ENCODE data around the gene PDE4D.

The PDE4D gene

DNA sequence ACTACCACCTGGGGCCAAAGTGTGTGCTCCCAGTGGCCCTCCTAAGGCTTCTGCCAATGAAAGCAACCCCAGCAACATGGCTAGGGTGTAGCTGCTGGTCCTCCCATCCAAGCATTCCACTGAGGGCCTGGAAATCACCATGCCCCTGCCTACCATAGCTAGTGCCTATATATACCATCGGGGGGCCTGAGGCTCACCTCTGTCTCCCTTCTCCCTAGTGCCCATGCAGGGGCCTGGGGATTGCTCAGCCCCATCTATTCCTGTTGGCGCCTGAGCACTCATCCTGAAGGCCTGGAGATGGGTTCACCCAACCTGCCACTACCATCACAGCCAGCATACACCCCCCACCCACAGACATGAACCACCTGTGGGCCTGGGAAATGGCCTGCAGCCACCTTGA, 943.3 kb downstream of the PDE4D start:
- no peak overlapping the region for H3K4me3 Mint-ChIP-seq
- H3K4me1 Mint-ChIP-seq = no peaks in the 10 kb centered on the region
- peaks cover 4 to 16% of the 10 kb centered on the region in 2 donors for H3K27me3 Mint-ChIP-seq
- H3K27ac Mint-ChIP-seq = no peak overlapping the region
- DNase-seq = no peak
- peaks cover 4 to 5% of the 10 kb centered on the region in 2 donors for H3K9me3 Mint-ChIP-seq
- ATAC-seq (replicated peaks) = no peak
- no peaks in the 10 kb centered on the region for H3K36me3 Mint-ChIP-seq

DNA sequence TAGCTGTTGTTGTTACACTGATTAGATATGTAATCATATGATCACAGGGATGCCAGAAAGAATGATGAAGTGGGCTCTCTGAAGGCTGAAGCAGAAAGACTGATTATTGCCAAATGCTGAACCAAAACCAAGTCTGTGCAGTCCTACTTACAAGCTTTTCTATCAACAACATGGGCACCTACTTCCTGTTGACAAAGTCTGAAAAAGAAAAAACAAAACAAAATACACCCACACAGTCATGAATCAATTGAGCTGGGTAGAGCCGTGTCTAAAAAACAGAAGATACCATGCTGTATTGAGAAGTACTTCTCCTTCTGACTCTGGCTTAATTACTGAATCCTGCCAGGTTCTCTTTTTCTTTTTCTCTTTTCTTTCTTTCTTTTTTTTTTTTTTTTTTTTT, 947.3 kb downstream of the PDE4D start:
- Mint-ChIP-seq H3K27ac (no peak overlapping the region), H3K27me3 (peaks cover 0 to 10% of the 10 kb centered on the region in 2 donors), H3K4me1 (no peaks in the 10 kb centered on the region), H3K4me3 (no peak overlapping the region), H3K9me3 (peaks cover 0 to 2% of the 10 kb centered on the region in 2 donors), H3K36me3 (no peaks in the 10 kb centered on the region)
- DNase-seq (no peak), ATAC-seq (replicated peaks) (no peak)

DNA sequence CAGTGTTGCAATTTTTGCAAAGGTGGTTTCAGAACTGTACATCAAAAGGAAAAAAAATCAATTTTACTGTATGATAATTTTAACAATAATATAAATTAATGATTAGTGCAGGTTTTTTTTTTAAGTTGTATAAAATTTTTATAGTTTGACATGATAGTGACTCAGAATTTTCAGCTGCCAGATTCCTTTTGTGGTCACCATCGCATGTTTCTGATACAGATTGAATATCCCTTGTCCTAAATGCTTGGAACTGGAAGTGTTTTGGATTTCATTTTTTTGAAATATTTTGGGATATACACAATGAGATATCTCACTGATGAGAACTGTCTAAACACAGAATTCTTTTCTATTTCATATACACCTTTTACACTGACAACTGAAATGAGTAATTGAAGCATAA, 949.3 kb downstream of the PDE4D start:
- peaks cover 0 to 2% of the 10 kb centered on the region in 2 donors for H3K9me3 Mint-ChIP-seq
- no peak overlapping the region for H3K4me3 Mint-ChIP-seq
- ATAC-seq (replicated peaks) (no peak), DNase-seq (no peak)
- no peaks in the 10 kb centered on the region for H3K4me1 Mint-ChIP-seq
- no peaks in the 10 kb centered on the region for H3K36me3 Mint-ChIP-seq
- no peak overlapping the region for H3K27ac Mint-ChIP-seq
- H3K27me3 Mint-ChIP-seq = peaks cover 0 to 7% of the 10 kb centered on the region in 2 donors

DNA sequence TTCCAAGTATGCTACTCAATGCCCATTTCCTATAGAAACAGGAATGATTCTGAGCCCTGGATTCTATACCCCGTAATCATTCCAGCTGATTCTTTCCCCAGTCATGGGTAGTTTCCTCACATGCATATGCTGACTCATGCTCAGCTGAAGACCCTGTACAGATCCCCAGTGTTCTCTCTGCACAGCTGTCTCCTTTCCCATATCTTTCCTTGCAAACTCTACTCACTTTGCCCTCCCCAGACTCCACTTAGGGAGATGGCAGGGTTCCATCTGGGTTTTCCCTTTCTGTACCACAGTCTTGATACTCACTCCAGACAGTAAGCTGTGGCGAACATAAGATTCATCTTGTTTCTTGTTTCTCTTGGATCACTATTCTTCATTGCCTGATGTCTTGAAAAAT, 953.1 kb downstream of the PDE4D start:
- no peak overlapping the region for H3K27ac Mint-ChIP-seq
- no peak for DNase-seq
- H3K4me1 Mint-ChIP-seq = no peaks in the 10 kb centered on the region
- peaks cover 0 to 2% of the 10 kb centered on the region in 2 donors for H3K9me3 Mint-ChIP-seq
- ATAC-seq (replicated peaks) = no peak
- H3K27me3 Mint-ChIP-seq = peaks cover 0 to 7% of the 10 kb centered on the region in 2 donors
- no peak overlapping the region for H3K4me3 Mint-ChIP-seq
- H3K36me3 Mint-ChIP-seq = no peaks in the 10 kb centered on the region

DNA sequence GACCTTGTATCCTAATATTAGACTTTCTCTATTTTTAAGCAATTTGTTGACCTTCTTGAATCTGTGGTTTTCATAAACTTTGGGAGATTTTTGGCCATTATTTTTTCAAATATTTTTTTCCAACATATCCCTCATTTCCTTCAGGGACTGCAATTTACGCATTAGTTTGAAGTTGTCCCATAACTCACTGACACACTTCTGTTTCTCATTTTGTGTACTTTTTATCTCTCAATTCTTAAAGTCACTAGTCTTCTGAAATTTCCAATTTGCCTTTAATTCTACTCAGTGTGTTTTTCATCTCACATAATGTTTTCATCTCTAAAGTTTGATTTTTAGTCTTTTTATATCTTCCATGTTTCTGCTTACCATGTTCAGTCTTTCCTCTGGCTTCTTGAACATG, 953.9 kb downstream of the PDE4D start:
- Mint-ChIP-seq H3K9me3 (peaks cover 0 to 2% of the 10 kb centered on the region in 2 donors), H3K36me3 (no peaks in the 10 kb centered on the region), H3K27ac (no peak overlapping the region), H3K4me1 (no peaks in the 10 kb centered on the region), H3K4me3 (no peak overlapping the region), H3K27me3 (peaks cover 5 to 14% of the 10 kb centered on the region in 2 donors)
- ATAC-seq (replicated peaks) (no peak), DNase-seq (no peak)

DNA sequence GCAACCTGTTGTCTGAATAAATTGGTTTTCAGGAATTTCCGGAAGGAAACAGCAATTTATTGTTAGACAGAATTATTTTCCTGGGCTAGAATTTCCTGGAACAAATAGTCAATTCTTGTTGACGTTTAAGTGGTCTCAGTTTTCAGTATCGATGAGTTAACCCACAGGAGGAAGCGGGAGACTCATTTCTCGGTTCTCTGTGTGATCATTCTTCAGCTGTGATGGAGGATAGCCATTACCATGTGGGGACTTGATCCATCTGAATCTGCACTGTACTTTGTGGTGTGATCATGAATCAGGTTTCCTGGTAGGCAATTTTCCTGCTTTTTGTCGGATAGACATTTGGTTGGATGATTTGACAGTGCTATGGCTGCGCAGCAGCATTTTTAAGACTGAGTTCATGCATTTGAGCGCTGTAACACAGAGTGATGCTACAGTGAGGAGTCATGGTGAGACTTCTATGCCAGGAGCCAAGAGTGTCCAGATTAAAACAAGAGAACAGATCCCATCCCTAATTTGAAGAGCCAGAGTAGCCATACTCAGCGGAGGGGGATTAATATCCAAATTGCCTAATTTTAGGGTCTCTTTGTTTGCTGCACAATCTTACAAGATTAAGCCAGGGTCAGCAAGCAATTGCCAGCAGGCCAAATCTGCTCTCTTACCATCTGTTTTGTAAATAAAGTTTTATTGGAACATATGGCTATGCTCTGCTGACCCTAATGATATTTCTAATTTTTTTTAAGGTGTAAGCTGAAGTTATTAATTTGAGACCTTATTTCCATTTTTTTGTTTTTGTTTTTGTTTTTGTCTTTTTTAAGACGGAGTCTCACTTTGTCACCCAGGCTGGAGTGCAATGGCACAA, 954.7 kb downstream of the PDE4D start:
- ATAC-seq (replicated peaks) = no peak
- Mint-ChIP-seq H3K27me3 (peaks cover 5 to 18% of the 10 kb centered on the region in 2 donors), H3K4me3 (no peak overlapping the region), H3K9me3 (peaks cover 0 to 2% of the 10 kb centered on the region in 2 donors), H3K36me3 (no peaks in the 10 kb centered on the region), H3K4me1 (no peaks in the 10 kb centered on the region), H3K27ac (no peak overlapping the region)
- DNase-seq = no peak

DNA sequence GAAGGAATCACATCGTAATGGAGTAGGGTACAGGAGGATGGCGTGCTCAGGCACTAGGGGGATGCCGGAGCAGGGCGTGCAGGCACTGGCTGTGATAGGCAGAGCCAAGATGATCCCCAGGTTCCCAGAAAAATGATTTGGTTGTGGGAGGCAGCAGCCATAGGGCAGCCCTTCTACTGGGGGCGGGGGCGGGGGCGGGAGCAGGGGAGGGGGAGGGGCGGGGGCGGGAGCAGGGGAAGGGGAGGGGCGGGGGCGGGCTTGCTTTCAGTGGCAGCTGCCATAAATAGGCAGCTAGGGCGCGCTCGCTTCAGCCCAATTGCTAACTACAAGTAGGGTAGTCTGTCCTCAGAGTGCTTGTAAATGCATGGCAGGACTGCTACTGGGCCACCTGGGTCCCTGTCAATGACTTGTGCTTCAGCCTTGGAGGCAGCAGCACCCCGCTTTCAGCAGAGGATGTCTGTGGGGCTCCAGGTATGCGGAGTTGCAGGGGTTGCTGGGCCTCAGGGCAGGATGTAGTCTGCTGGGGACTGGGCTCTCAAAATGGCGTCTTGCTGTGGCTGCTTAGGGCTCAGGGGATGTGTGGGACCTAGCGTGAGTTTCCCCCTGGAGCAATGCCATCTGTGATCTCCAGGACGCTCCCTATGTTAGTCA, 956.4 kb downstream of the PDE4D start:
- DNase-seq (no peak), ATAC-seq (replicated peaks) (no peak)
- Mint-ChIP-seq H3K36me3 (no peaks in the 10 kb centered on the region), H3K27ac (no peak overlapping the region), H3K4me3 (no peak overlapping the region), H3K4me1 (no peaks in the 10 kb centered on the region), H3K9me3 (no peaks in the 10 kb centered on the region), H3K27me3 (peaks cover 10 to 18% of the 10 kb centered on the region in 2 donors)

DNA sequence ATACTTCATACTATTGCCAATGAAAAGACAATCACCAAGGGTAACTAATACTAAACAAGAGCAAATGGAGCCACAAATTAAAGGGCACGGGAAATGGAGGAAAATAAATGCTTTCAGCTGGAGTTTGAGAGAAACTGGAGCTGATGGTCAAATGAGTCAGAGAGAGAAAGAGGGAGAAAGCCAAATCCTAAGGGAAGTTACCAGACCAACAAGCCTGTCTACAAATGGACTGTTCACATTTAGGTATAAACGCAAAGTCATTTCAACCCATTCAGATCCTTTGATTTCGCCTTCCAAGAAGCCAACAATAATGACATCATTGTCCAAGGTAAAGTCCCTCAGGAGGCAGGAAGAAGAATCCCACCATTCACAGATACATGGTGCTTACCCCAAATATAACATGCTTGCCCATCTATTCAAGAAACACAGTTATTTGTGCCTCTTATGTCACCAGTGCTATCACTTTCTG, 958.9 kb downstream of the PDE4D start:
- Mint-ChIP-seq H3K4me1 (no peaks in the 10 kb centered on the region), H3K27ac (no peak overlapping the region), H3K27me3 (peaks cover 11 to 20% of the 10 kb centered on the region in 2 donors), H3K4me3 (no peak overlapping the region), H3K9me3 (peaks cover 0 to 2% of the 10 kb centered on the region in 2 donors), H3K36me3 (no peaks in the 10 kb centered on the region)
- ATAC-seq (replicated peaks) = no peak
- no peak for DNase-seq

DNA sequence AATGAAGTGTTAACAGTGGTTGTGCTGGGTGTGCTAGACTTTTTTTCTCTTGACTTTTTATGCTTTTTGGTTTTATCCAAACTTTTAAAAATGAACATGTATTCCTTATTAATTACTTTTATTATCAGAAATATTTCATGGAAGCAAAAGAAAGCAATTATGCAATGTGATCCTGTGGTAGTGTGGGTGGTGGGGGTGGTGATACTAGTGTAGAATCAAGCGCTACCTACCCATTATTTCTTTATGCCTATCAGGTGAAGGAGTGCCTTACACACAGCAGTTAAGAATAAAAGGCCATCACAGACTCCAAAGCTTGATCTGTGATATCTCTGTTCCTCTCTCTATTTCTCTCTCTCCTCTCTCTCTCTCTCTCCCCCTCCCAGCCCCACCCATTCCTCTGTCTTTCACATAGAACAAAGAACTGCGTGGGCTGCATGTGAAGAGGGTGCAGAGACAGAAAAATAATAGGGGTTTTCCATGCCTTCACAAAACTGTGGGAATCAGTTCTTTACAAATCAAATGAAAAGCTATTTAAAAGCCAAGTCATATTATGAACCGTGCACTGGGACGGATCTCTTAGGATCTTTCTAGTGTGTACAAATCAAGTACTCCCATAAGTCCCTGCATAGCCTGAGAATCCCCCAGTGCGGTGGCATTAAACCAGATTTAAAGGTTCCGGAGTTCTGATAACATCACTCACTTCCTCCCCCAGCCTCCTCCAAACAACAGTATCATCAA, 959.5 kb downstream of the PDE4D start:
- no peak for ATAC-seq (replicated peaks)
- no peak overlapping the region for H3K27ac Mint-ChIP-seq
- peaks cover 0 to 2% of the 10 kb centered on the region in 2 donors for H3K9me3 Mint-ChIP-seq
- H3K4me1 Mint-ChIP-seq = no peaks in the 10 kb centered on the region
- no peaks in the 10 kb centered on the region for H3K36me3 Mint-ChIP-seq
- peaks cover 11 to 22% of the 10 kb centered on the region in 2 donors for H3K27me3 Mint-ChIP-seq
- no peak overlapping the region for H3K4me3 Mint-ChIP-seq
- DNase-seq = no peak

DNA sequence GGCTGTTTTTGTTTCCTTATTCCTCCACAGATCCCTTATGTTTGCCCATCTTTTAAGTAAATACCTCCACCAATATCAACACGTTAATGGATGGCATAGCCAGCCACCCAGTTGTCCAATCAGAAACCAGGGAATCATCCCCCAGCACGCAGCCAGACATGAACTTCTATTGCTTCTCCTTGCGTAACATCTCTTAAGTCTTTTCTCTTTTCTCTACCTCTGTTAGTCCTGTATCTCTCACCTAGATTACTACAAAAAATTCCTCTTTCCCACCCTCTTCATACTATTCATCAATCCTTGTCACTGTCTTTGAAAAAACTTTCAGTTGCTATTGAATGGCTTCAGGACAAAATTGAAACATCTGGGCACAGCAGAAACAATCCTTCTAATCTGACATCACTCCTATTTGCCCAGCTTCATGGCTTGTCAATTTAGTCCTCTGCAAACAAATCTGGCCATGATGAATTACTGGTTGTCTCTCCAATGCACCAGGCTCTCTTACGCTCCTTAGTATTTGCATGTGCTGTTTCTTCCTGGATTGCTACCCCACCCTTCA, 961.4 kb downstream of the PDE4D start:
- H3K36me3 Mint-ChIP-seq = no peaks in the 10 kb centered on the region
- H3K4me1 Mint-ChIP-seq = no peaks in the 10 kb centered on the region
- no peak overlapping the region for H3K27ac Mint-ChIP-seq
- no peak overlapping the region for H3K4me3 Mint-ChIP-seq
- DNase-seq (no peak), ATAC-seq (replicated peaks) (no peak)
- peaks cover 0 to 2% of the 10 kb centered on the region in 2 donors for H3K9me3 Mint-ChIP-seq
- peaks cover 11 to 32% of the 10 kb centered on the region in 2 donors for H3K27me3 Mint-ChIP-seq

DNA sequence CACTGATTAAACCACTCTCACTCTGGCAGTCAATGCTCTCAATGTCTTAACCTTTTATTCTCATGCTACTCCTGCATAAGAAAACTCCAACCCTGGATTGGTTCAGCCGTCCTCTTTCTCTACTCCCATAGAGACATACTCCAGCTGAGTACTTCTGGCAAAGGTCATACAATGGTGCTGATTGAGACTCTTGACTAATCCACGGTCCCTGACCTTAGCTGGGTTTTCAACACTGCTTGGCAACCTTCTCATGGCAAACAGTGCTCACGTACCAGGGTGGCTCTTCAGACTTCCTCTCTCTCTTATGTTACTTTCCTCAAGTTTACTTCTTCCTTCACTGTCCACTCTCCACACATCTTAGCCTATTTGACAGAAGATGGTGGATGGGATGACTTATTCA, 963.0 kb downstream of the PDE4D start:
- H3K9me3 Mint-ChIP-seq = peaks cover 0 to 2% of the 10 kb centered on the region in 2 donors

DNA sequence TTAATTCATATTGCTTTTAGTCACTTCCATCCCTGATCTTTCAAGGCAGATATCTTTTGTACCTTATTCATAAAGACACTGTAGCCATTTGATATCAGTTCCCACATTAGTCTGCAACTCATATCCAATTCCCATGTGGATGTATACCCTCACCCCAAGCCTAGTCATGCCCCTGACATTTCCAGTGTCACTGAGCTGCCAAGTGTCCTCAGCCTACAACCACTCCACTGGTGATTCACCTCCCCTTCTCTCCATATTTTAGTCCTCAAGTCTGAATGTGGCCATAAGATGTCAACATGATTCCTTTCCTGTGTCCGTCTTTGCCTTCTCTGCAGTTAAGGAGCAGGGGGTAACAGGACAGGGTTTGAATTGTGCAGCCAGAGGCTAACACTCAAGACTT, 963.8 kb downstream of the PDE4D start:
- Mint-ChIP-seq H3K4me3 (no peak overlapping the region), H3K27ac (no peak overlapping the region), H3K9me3 (peaks cover 0 to 2% of the 10 kb centered on the region in 2 donors), H3K4me1 (no peaks in the 10 kb centered on the region), H3K36me3 (no peaks in the 10 kb centered on the region), H3K27me3 (peaks cover 5 to 28% of the 10 kb centered on the region in 2 donors)
- ATAC-seq (replicated peaks) (no peak), DNase-seq (no peak)

More for the DNA sequence above, 963.0 kb downstream of the PDE4D start:
- Mint-ChIP-seq H3K27me3 (peaks cover 11 to 32% of the 10 kb centered on the region in 2 donors), H3K36me3 (no peaks in the 10 kb centered on the region), H3K27ac (no peak overlapping the region), H3K4me1 (no peaks in the 10 kb centered on the region), H3K4me3 (no peak overlapping the region)
- ATAC-seq (replicated peaks) (no peak), DNase-seq (no peak)

DNA sequence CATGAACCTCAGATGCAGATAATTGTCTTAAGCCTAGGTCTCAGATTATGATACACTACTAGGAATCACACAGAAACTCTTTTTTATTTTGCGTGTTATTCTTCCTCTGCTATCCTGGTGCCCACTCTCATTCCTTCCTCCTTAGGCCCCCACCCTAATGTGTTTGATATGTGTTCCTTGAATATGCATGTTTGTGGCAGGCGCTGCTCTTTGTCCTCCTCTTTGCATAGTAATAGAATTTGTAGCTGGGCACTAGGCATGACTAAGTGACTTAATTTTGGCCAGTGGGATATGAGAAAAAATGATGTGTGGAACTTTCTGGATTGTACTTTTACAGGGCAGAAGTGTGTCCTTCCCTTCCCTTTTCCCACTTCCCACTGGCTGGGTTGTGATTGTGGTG, 965.6 kb downstream of the PDE4D start:
- Mint-ChIP-seq H3K27me3 (peaks cover 0 to 35% of the 10 kb centered on the region in 2 donors), H3K27ac (no peak overlapping the region), H3K4me1 (no peaks in the 10 kb centered on the region), H3K4me3 (no peak overlapping the region), H3K36me3 (no peaks in the 10 kb centered on the region), H3K9me3 (peaks cover 0 to 2% of the 10 kb centered on the region in 2 donors)
- ATAC-seq (replicated peaks) (no peak), DNase-seq (no peak)

DNA sequence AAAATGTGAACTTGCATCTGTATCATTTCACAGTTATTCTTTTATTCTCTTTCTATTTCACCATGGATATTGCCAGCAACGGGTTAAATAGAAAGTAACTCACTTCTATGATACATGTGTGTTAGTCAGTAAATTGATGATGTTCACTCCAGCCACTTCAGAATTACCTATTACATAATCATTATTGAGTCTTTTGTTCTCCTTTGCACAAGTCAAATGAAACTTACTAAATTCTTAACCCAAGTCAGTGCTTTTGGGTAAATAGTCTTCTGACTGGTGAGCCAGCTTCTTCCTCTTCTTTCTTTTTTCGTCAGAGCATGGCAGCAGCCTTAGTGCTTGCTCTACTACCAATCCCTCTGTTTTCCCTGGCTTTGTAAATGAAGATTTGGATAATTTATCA, 966.3 kb downstream of the PDE4D start:
- H3K4me3 Mint-ChIP-seq = no peak overlapping the region
- no peak for ATAC-seq (replicated peaks)

More for the DNA sequence above, 966.3 kb downstream of the PDE4D start:
- Mint-ChIP-seq H3K36me3 (no peaks in the 10 kb centered on the region), H3K27ac (no peak overlapping the region), H3K4me1 (no peaks in the 10 kb centered on the region), H3K27me3 (peaks cover 6 to 36% of the 10 kb centered on the region in 2 donors), H3K9me3 (peaks cover 0 to 2% of the 10 kb centered on the region in 2 donors)
- DNase-seq = no peak

Data from stimulated activated naive B cell treated with anti-CD40 and anti-IgM and Interleukin-4, amounts not matched to agents 10 μg/mL and 1 μg/mL and 100 μg/mL, for 72 hours (primary cell).